HG03558 (cell line): Measurements from ENCODE around the gene FBXL3.
A peak's percentile ranks its signal among the peaks of the same experiment; 100 is the strongest.

ENCODE experiments used
- ATAC-seq: cut with Tn5 transposase; IDR thresholded peaks from one replicate; pipeline ENCODE4 v1.9.1; 2021; ENCODE audit warnings: moderate number of reproducible peaks; ENCODE audit not compliant: unreplicated experiment; ENCODE audit errors: extremely low read depth

The FBXL3 gene

DNA sequence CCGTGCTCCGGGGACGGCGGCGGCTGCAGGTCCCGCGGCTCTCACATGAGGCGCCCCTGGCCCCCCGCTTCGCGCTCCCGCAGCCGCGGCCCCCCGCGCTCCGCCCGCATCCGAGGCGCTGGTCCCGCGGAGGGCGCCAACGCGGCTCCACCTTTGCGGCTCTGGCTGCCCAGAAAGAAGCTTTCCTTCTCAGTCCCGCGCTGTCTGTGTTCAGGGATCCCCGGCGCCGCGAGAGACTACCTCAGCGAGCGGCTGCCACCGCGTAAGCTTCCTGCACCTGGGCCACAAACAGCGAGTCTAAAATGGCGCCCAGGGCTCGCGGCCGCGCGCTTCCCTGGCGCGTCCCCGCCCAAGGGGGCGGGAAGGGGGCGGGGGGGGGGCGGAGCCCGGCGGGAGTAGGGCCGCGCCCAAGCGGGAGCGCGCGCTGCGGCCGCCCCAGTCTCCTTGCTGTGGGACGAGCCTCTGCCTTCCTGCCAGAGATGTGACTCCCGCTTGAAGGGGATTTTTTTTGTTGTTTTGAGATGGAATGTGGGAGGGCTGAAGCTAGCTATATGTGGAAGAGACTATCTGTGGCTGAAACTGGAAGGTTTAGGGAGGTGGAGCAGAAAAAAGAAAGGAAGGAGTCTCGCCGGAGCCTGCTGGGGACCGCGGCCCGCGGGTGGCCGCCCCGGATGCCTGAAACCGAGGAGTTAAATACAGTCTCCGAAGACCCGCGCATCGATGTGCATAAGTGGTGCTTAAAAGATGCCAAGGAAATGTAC, at the start of gene FBXL3:
Gene FBXL3 (minus strand): TSS at position 299 of the 761 bp plus-strand sequence. CDS start 5,299 bp downstream, outside the sequence.
- ATAC-seq = peak; percentile 28

DNA sequence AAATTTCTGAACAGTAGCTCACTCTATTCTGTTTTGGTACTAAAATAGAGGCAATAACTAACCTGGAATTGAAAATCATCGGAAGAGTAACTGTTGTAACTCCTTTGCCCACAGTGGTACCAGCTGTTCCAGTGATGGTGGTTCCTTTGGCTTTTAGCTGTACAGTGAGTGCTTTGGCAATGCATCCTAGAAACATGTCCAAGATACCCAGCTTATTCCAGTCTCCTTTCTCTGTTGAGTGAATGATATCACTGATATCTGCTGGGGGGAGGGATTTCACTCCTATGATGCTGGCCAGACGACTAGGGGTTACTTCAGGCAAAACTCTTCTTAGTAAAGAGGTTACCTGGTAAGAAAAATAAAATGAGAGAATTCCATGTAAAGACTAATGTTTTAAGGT, 40.6 kb upstream of the FBXL3 start:
- no peak for ATAC-seq

- ATAC-seq = no peak
These were observed 38.6 kb upstream of the FBXL3 start for GRCh38 chr13:77065461-77066147.

DNA sequence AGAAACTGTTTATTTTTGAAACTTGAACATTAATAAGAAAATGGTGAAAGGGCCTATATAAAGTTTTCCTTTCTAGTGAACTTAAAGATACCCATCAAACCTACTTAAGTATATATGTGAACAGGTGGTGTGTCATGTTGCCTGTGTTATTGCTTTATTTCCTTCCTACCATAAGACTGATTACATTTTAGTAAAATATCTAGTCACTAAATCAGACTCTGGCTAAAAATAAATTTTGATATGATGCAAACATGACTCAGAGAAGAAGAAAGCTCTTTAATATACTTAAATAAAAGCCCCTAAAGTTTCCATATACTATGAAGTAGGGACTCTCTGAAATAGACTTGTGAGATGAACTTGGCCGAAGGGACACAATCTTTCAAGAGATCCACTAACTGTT, 35.1 kb upstream of the FBXL3 start:
- ATAC-seq = no peak

GRCh38 chr13:77061362-77061761, 34.4 kb upstream of the FBXL3 start:
- no peak for ATAC-seq

- no peak for ATAC-seq
These were observed 29.9 kb upstream of the FBXL3 start for GRCh38 chr13:77056886-77057285.

GRCh38 chr13:77056382-77056781, 29.4 kb upstream of the FBXL3 start:
- ATAC-seq = no peak

GRCh38 chr13:77055158-77055557, 28.2 kb upstream of the FBXL3 start:
- no peak for ATAC-seq

DNA sequence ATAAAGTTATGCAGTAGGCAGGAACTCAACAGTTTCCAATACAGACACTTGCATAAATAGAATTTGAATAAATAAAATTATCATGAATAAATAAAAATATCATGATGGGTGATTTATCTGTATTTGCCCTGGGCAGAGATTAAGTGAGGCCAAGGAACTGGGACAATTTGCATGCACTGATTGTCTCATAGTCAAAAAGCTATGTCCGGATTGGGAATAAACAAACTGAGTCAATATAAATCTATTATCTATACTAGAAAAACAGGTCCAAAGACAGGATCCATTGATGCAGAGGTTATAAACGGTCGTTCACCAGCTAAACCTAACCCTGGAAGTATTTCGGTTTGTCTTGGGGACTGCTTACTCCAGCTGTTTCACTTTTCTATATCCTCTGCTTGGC, 26.2 kb upstream of the FBXL3 start:
- no peak for ATAC-seq

- ATAC-seq = no peak
These were observed 21.7 kb upstream of the FBXL3 start for GRCh38 chr13:77048681-77049080.

GRCh38 chr13:77047649-77048343, 20.8 kb upstream of the FBXL3 start:
- ATAC-seq = no peak

DNA sequence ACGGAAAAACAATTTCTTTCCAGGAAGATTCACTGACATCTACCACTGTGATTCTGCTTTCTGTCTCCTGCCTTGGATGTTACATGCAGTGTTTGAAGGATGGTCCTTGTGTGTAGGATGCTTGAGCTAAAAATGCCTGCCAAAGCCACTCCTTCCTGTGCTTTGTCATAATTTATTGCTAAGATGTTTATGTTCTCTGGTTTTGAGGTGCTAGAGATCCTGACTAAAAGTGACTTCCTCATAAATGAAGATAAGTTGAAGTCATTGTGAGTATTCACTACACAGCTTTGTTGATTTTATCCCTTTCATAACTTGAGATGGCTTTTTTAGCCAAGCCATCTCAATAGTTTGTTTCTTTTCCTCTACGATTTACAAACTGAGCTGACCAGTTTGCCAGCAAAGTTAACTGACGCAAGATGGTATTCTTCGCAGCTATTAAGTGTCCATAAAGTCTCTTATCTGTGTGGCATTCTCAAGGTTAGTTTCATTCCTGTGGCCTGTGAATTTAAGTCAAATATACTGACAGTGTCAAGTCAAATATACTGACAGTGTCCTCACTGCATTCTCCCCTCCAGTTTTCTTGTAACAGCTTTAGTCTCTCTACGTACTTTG, 15.7 kb upstream of the FBXL3 start:
- no peak for ATAC-seq

GRCh38 chr13:77040835-77041234, 13.9 kb upstream of the FBXL3 start:
- ATAC-seq = no peak

DNA sequence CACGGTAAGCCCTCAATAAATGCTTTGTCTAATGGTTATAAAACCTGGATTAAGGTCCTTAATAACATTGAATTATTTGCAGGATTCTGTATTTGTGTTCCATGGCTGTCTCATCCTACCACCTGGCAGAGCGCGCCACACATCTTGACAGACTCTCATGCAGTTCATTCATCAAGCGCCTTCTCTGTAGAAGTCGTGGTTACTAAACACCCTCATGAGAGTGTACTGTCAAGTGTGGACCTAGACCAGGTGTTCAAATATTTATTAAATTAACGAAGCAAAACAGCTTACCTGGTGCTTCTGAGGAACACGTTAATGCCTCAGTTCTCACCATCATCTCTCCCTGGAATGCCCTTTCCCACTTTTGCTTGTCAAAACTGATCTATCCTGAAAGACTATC, 13.1 kb upstream of the FBXL3 start:
- ATAC-seq = no peak

DNA sequence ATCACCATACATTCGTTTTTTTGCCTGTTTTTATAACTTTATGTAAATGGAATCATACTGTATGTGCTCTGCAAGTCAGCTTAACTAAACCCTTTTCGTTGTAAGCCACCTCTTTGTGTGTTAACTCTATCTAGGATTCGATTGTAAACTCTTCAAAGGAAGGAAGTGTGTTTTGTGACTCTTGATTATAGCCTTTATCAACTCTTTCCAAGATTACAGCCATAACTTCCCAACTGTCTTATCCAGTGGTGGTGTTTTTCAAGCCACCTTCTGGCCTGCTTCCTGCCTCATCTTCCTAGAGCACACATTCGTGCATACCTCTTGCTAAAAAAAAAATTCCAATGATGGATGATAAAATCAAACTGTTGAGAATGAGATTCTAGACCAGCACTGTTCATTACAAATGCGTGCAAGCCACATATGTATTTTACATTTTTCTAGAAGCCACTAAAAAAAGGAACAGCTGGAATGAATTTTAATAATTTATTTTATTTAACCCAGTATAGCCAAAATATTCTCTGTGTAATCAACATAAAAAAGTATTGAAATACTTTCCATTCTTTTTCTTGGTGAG, 12.0 kb upstream of the FBXL3 start:
- ATAC-seq = no peak

DNA sequence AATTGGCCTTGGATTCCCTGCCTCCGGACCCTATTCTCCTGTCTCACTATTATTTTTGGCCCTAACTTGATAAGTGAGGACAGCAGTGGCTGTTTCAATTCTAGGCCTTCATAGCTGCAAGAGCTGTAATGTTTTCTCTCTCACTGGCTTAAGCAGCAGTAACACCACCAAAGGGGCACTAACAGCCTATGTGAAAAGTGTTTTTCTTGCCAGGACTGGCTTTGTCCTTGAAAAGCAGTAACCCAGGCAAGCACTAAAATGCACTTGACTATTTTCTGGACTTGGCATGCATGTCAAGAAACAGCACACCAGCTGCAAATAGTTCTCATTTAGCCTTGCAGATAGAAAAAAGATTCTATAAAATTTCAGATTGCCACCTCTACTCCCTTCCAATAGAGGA, 9.3 kb upstream of the FBXL3 start:
- ATAC-seq = no peak

DNA sequence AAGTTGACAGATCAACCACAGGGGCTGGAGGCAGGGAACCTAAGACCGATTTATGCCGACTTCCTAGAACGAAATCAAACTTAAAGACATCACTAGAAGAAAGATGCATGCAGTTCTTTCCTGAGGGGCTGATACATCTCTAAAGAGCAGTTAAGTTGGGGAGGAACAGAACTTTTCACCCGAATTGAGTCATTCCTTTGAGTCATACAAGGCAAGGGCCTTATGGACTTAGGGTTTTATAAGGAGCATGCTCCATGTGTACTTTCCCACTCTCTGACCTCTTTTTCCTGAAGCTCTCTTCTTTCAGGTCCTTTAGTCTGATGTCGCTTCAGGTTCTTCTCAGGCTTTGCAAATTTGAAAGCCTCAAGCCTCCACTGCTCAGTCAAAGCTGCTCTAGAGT, 7.9 kb upstream of the FBXL3 start:
- no peak for ATAC-seq

DNA sequence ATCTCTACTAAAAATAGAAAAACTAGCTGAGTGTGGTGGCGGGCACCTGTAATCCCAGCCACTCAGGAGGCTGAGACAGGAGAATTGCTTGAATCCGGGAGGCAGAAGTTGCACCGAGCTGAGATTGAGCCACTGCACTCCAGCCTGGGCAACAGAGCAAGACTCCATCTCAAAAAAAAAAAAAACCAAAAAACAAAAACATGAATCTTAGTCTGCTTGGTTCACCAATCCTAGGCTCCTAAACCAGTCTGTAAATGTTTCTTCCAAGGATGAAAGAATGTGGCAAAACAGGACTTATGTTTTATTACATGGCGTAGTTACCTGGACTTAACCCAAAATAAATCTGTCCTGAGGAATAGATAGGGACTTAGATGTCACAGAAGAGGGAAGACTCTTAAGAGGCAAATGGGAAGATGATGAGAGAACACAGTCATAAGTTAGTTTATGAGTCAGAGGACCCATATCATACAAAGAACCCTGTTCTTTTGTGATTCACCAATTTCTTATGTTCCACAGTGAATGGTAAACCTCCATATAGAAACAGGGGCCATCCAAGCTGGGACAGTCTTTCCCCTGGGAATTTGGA, 6.9 kb upstream of the FBXL3 start:
- ATAC-seq = no peak

- ATAC-seq = no peak
These were observed 4.8 kb upstream of the FBXL3 start for GRCh38 chr13:77031656-77032243.

DNA sequence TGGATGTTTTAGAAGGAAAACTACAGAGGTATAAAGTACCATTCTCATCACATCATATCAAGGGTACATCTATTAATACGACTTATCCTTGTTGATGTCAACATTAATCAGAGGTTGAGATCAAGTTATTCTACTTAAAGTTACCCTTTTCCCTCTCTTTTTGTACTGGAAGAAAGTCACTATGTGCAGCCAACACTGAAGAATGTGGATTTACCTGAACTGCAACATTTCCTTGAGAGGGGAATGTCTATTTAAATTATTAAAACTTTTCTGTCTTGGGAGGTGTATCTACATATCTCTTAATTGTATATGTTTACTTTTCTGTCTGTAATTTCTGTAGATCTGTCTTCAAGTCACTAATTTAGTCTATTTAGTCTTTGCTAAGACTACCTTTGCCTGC, 2.5 kb upstream of the FBXL3 start:
- no peak for ATAC-seq
